Uterus (tissue), 2 donors: Measurements from ENCODE around the gene FGFBP1.

Source experiments
- POLR2A ChIP-seq, 2 donors: fragments of 450-650 bp; IDR thresholded peaks; one replicate each; pipeline ENCODE4 v1.6.1; 2016; ENCODE audit warnings: antibody characterized with exemption in 2 of 2, mild to moderate bottlenecking in 1 of 2, moderate library complexity in 1 of 2
- TF ChIP-seq, protein P1 (sequence below), 4 experiments: fragments of 200-600 bp in 2 of 4; fragments of 450-650 bp in 2 of 4; sonication (generic) in 2 of 4; IDR thresholded peaks; one replicate each; pipeline ENCODE4 v1.5.1; 2016 to 2019; ENCODE audit warnings: antibody characterized with exemption in 4 of 4, mild to moderate bottlenecking in 2 of 4, moderate library complexity in 1 of 4

DNA sequence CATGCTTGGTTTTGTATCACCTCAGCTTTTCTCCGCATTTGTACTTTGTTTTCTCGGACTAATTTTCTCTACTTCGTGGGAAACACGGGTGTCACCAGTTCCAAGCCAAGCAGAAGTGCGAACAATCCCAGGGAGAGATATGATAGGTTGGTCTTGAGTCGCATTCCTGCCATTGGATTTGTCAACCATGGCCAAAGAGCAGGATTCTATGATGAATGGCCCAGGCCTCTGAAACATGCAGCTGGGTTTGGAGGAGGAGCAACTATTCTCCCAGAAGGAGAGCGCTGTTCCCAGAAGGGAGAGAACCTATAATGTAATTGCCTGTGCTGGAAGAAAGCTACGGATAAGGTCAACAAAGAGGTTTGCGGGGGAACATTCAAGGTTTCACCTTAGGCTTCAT is 10.3 kb upstream of the FGFBP1 start:
- TF ChIP-seq, protein P1, sequence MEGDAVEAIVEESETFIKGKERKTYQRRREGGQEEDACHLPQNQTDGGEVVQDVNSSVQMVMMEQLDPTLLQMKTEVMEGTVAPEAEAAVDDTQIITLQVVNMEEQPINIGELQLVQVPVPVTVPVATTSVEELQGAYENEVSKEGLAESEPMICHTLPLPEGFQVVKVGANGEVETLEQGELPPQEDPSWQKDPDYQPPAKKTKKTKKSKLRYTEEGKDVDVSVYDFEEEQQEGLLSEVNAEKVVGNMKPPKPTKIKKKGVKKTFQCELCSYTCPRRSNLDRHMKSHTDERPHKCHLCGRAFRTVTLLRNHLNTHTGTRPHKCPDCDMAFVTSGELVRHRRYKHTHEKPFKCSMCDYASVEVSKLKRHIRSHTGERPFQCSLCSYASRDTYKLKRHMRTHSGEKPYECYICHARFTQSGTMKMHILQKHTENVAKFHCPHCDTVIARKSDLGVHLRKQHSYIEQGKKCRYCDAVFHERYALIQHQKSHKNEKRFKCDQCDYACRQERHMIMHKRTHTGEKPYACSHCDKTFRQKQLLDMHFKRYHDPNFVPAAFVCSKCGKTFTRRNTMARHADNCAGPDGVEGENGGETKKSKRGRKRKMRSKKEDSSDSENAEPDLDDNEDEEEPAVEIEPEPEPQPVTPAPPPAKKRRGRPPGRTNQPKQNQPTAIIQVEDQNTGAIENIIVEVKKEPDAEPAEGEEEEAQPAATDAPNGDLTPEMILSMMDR (IDR thresholded peaks at IDR 0.05) = no peak
- TF ChIP-seq POLR2A (IDR thresholded peaks at IDR 0.05) = no peak
